NCI-H187 treated with DMSO at 0.1 percent for 48 hours (cell line): ENCODE results near the gene UBE2O.

ENCODE experiments used
- DNase-seq: peaks from one replicate; lab custom pipeline; 2025; lab: John Stamatoyannopoulos, UW

The UBE2O gene

GRCh38 chr17:76439314-76439928 is 13.5 kb downstream of the UBE2O start:
- no peak for DNase-seq

DNA sequence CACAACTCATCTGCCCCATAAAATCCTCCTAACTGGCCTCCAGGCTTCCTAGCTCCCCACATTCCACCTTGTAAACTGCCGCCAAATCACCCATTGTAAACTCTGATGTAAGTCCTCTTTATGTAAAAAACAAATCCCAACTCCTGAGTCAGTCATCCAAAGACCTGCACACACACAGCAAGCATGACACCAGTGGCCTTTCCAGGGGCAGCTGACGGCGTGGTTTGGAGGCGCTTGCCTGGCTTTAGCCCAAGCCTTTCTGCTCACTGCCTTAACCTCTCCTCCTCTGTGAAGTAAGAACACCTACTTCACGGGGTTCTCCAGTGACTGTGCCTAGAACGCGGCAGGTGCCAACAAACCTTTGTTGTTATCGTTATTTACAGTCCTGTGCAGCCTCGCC is 14.0 kb downstream of the UBE2O start:
- DNase-seq: no peak

DNA sequence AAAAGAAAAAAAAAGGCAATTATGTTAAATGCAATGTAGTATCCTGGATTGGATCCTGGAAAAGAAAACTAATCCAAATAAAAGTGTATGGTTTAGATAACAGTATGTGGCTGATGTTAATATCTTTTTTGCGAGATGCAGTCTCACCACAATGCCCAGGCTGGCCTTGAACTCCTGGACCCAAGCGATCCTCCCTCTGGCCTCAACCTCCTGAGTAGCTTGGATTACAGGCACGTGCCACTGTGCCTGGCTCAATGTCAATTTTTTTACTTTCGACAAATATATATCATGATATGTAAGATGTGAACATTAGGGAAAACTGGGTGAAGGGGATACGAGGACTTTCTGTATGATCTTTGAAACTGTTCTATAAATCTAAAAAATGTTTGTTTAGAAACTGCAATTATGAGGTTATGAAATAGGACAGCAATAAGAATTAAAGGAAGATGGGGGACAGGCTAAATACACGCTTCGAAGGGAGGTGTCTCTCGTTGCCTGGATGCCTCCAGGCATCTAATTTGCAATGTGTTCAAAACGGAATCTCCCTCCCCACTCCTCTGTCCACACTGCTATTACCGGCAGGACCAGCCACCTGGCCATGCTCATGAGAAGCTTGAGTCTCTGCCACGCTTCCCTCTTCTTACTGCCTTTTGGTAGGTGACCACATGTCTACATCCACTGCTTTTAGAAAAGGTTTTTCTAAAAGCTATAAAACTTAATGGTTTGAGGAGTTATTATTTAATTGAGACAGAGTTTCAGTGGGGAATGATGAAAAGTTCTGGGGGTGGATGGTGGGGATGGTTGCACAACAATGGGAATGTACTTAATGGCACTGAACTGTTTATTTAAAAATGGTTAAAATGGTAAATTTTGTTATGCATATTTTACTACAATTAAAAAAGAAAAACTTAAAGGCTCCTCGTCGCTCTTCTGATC is 15.2 kb downstream of the UBE2O start:
- DNase-seq: no peak

- DNase-seq: no peak
Measured at GRCh38 chr17:76435751-76436150, 17.2 kb downstream of the UBE2O start.

- DNase-seq: no peak
Measured at GRCh38 chr17:76434870-76435269, 18.1 kb downstream of the UBE2O start.

DNA sequence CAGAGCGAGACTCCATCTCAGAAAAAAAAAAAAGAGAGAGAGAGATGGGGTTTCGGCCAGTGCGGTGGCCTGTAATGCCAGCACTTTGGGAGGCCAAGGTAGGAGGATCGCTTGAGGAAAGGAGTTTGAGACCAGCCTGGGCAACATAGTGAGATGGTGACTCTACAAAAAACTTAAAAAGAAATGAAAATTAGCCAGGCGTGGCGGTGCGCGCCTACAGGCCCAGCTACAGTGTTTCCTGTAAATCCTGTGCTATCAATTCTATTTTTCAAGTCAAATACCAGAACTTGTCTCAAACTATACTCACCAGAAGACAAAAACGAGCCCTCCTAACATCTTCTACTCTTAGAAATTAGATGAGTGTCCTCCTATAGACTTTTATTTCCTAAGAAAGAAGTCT is 19.3 kb downstream of the UBE2O start:
- no peak for DNase-seq

DNA sequence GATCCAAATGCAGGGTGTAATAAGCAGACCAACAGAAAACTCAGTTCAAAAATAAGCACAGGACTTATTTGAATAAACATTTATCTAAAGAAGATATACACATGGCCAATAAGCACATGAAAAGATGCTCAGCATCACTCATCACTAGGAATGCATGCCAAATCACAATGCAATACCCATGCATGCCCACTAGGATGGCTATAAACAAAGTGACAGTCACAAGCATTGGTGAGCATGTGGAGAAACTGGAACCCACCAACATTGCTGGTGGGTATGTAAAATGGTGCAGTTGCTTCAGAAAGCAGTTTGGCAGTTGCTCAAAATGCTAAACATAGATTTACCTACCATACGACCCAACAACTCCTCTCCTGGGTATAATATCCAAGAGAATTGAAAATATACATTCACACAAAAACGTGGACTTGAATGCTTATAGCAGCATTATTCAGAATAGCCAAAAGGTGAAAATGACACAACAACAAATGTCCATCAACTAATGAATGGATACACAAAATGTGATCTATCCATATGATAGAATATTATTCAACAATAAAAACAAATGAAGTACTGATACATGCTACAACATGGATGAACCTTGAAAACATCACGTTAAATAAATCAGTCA is 20.1 kb downstream of the UBE2O start:
- no peak for DNase-seq

DNA sequence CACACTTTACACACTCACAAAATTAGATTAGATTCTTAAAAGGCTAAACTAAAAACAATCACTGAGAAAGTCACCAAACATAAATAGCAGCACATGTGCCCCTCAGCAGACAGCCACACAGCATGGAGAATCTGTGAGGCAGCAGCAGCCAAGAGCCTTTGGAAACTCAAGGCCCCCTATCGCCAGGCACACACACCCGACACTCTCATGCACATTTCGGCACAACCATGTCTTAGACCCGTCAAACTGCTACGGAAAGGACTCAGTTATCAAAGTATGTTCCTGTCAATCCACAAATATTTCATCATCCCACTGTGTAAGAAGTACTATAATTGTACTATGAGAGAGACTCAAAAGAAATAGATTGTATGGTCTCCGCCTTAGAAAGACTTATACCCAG is 20.9 kb downstream of the UBE2O start:
- DNase-seq: no peak

GRCh38 chr17:76431509-76431908 is 21.4 kb downstream of the UBE2O start:
- DNase-seq: no peak

GRCh38 chr17:76428511-76428910 is 24.4 kb downstream of the UBE2O start:
- no peak for DNase-seq

- no peak for DNase-seq
Measured at GRCh38 chr17:76427501-76428231, 25.3 kb downstream of the UBE2O start.

DNA sequence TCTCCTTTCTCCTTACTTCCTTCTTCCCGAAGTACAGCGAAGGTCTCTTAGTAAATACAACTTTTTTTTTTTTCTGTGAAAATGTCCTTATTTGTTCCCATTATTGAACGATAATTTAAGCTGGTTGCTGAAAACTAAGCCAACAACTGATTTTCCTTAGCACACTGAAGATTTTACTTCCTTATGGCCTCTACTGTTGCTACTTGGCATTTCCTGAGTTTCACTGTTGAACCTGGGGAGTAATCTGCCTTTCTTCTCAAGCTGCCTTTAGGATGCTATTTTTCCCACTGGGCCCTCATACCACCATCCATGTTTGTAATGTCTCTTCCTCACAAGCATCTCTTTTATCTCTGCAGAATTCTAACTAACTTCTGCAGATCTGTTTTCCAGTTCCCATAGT is 26.1 kb downstream of the UBE2O start:
- no peak for DNase-seq

DNA sequence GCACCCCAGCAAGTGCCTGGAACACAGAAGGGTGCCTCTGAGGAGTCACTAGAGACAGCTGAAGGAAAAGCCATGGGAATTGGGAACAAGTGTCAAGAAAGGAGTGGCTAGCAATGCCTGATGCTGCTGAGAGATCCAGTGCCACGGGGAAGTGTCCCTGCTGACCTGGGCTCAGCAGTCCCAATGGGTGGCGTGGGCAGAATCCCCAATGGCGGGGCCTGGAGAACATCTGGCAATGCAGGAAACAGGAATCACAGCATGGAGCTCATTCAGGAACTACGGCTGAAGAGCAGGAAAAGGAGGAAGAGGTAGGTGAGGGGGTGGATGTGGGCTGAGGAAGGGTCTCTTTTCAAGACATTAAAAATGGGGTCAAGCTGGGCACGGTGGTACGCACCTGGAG is 30.1 kb downstream of the UBE2O start:
- no peak for DNase-seq

- no peak for DNase-seq
Measured at GRCh38 chr17:76422406-76422805, 30.5 kb downstream of the UBE2O start.

DNA sequence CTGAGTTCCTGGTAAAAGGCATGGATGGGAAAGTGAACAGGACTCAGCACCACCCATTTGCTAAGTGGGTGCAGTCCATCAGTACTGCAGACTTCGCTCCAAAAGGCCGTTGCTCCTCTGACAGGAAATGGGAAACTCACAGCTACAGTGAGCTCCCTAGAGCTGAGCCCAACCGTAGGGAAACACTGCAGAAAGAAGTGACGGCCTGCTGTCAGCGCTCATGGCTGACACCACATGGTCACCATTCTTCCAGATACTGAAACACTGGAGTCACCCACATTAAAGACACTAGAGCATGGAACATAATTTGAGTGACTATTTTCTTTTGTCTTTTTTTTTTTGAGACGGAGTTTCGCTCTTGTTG is 31.9 kb downstream of the UBE2O start:
- DNase-seq: no peak

DNA sequence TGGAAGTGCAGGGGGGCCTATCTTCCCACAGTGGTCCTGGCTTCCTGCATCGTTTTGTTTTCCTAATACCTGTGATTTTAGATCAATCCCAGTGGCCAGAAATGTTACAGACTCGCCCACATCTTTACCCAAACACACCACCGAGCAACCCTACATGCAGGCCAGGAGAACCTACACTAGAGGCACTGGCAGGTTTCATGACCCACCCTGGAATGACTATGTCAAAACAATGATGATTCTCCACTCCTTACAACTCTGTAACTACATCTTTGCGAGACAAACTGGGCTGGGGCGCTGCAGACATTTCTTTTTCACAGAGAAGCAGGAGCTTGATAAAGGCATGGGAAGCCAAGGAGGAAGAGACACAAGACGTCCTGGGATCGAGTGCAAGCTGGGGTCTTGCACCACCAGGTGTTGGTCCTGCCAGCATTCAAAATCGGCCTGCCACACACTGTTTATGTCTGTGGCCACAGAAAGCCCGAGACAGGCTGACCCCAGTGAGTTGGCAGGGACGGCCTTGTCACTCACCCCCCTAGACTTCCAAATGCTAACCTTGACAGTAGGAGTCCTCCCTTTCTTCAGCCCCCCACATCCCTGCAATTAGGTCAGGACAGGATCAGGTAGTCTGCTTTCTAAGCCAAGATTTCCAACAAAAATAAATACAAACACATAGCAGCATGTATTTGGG is 32.5 kb downstream of the UBE2O start:
- no peak for DNase-seq

GRCh38 chr17:76419576-76420260 is 33.2 kb downstream of the UBE2O start:
- DNase-seq: no peak

DNA sequence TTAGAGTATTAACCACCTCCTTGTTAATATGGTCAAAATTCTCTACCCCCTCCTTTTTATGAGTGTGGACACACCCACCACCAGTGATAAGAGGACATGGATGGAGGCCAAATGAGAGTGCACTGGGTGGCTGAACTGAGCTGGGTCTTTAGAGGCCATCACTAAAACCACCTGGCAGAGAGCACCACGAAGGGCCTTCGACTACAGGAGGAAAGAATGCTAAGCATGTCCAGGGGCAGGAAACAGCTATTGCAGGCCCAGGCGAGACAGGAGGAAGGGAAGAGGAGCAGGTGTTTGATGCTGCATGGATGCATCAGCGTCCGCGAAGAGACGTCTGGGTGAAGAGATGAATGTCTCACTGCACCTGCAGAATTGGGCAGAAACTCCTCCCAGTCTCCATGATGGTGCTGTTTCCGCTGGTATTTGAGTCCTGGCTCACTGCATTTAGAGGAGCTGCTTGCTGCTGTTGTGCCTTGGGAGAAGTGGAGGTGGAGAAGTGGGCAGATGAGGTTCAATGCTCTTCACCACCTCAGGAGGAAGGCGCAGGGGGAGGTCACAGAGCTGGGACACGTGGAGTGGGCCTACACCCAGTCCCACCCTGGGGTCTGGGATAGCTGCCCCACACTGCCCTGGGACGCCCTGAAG is 35.3 kb downstream of the UBE2O start:
- no peak for DNase-seq

DNA sequence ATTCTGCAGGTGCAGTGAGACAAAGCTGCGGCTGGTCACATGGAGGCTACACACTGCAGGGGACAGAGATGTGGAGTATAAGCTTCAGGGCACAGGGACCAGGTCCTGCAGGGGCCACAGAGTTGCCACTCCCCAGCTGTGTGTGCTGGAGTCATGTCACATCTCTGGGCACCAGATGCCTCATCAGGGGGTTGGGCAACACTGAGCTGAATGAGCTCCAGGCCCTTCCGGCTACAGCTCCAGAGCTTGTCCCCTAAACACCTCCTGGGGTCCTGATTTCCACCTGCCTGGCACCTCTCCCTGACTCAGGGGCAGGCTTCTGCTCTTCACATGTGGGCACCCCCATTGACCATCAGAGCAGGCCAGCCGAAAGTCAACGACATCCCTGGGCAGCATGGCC is 36.1 kb downstream of the UBE2O start:
- DNase-seq: no peak

- DNase-seq: no peak
Measured at GRCh38 chr17:76416457-76416856, 36.5 kb downstream of the UBE2O start.

GRCh38 chr17:76415786-76416185 is 37.2 kb downstream of the UBE2O start:
- no peak for DNase-seq
